HCT116 (cell line): ENCODE results near the gene TMEM178B. TPM values are rescaled to one million over a fixed set of nuclear protein-coding genes. Genes with fewer than 3 reads are reported as not detected.

Experiments
- ATAC-seq: fragments of 200-7000 bp; cut with Tn5 transposase; 2 replicates; pipeline ENCODE4 v1.9.1; 2020; ENCODE audit warnings: mild to moderate bottlenecking, moderate library complexity
- BruUV-seq: library from RNA; stranded (reverse); fragments of 400-500 nt; replicated peaks from 2 replicates; lab custom pipeline; 2021; lab: Mats Ljungman, UMichigan
- CTCF ChIA-PET: fragments of 300-600 bp; sonication (Branson Sonifier 250); formaldehyde crosslinking; loops from one replicate; lab custom pipeline; 2021; ENCODE audit warnings: antibody characterized with exemption; lab: Charles Lee
- POLR2A ChIA-PET: fragments of 300-600, 350-600 bp; sonication (Branson Sonifier 250); formaldehyde crosslinking; loops from one replicate; lab custom pipeline; 2021; ENCODE audit warnings: antibody characterized with exemption; lab: Charles Lee
- RAD21 ChIA-PET, 2 experiments: fragments of 300-600 bp; sonication (Branson Sonifier 250); formaldehyde crosslinking; loops; one replicate each; lab custom pipeline; 2023; ENCODE audit warnings: low total read pairs in 2 of 2; ENCODE audit not compliant: uncharacterized antibody in 2 of 2, unreplicated experiment in 2 of 2, low non-redundant PET in 1 of 2; lab: Charles Lee
- DNase-seq: peaks from one replicate; pipeline ENCODE4 v3.0.0-alpha.2; 2010; ENCODE audit warnings: low read depth, low spot score
- H2AFZ ChIP-seq: fragments of 200-600 bp; shearing (Covaris generic), sonication (generic); 2 replicates; pipeline ENCODE4 v1.6.1; 2017; ENCODE audit warnings: low read depth, mixed run types, mixed read lengths, antibody characterized with exemption, low read length; ENCODE audit not compliant: poor library complexity, severe bottlenecking
- H3K27ac ChIP-seq: 2 replicates; pipeline ENCODE4 v1.5.1; 2012; ENCODE audit warnings: low read depth, low read length
- H3K27me3 ChIP-seq: fragments of 200-600 bp; sonication (generic); 2 replicates; pipeline ENCODE4 v1.6.1; 2016; ENCODE audit warnings: mixed run types, low read length, mixed read lengths; ENCODE audit not compliant: insufficient read depth
- H3K36me3 ChIP-seq, 2 experiments: fragments of 200-500 bp in 1 of 2; fragments of 200-600 bp in 1 of 2; sonication (Bioruptor generic) in 1 of 2; sonication (generic) in 1 of 2; 2 replicates each; pipeline versions ENCODE4 v1.5.1 to v1.6.1; 2014 to 2016; ENCODE audit warnings: low read length in 2 of 2, inconsistent platforms in 1 of 2, mixed read lengths in 1 of 2, mixed run types in 1 of 2; ENCODE audit not compliant: insufficient read depth in 2 of 2, control insufficient read depth in 1 of 2
- H3K4me1 ChIP-seq, 2 experiments: fragments of 200-600 bp in 1 of 2; sonication (generic) in 1 of 2; 2 replicates each; pipeline versions ENCODE4 v1.5.1 to v1.6.1; 2012 to 2017; ENCODE audit warnings: low read length in 2 of 2, inconsistent platforms in 1 of 2, mild to moderate bottlenecking in 1 of 2, mixed read lengths in 1 of 2, mixed run types in 1 of 2, moderate library complexity in 1 of 2; ENCODE audit not compliant: insufficient read depth in 2 of 2, control insufficient read depth in 1 of 2
- H3K4me2 ChIP-seq: fragments of 200-600 bp; sonication (generic); 2 replicates; pipeline ENCODE4 v1.6.1; 2017; ENCODE audit warnings: mixed run types, low read length, mixed read lengths
- H3K4me3 ChIP-seq, 2 experiments: fragments of 200-600 bp in 1 of 2; sonication (generic) in 1 of 2; replicated peaks in 1 of 2; 2 replicates each; pipeline ENCODE4 v1.5.1; 2011 to 2016; ENCODE audit warnings: low read length in 2 of 2, control low read depth in 1 of 2, low read depth in 1 of 2, mild to moderate bottlenecking in 1 of 2, mixed read lengths in 1 of 2, mixed run types in 1 of 2
- H3K79me2 ChIP-seq: fragments of 200-600 bp; sonication (generic); 2 replicates; pipeline ENCODE4 v1.6.1; 2017; ENCODE audit warnings: mild to moderate bottlenecking, mixed run types, low read length, moderate library complexity, mixed read lengths; ENCODE audit not compliant: insufficient read depth
- H3K9ac ChIP-seq: fragments of 200-600 bp; sonication (generic); 2 replicates; pipeline ENCODE4 v1.6.1; 2016; ENCODE audit warnings: low read length, mixed read lengths
- H3K9me2 ChIP-seq: fragments of 200-600 bp; sonication (generic), shearing (Covaris generic); 2 replicates; pipeline ENCODE4 v1.6.1; 2017; ENCODE audit warnings: mixed run types, mild to moderate bottlenecking, moderate library complexity; ENCODE audit not compliant: insufficient read depth
- H3K9me3 ChIP-seq, 2 experiments: fragments of 200-500 bp in 1 of 2; fragments of 200-600 bp in 1 of 2; sonication (Bioruptor generic) in 1 of 2; sonication (generic) in 1 of 2; 2 replicates each; pipeline ENCODE4 v1.6.1; 2014 to 2017; ENCODE audit warnings: low read length in 2 of 2, mixed read lengths in 2 of 2, inconsistent platforms in 1 of 2, low read depth in 1 of 2, mild to moderate bottlenecking in 1 of 2, mixed run types in 1 of 2, moderate library complexity in 1 of 2; ENCODE audit not compliant: control insufficient read depth in 1 of 2, insufficient read depth in 1 of 2
- H4K20me1 ChIP-seq: fragments of 200-600 bp; sonication (generic), shearing (Covaris generic); 2 replicates; pipeline ENCODE4 v1.6.1; 2017; ENCODE audit warnings: mixed run types, mild to moderate bottlenecking, moderate library complexity; ENCODE audit not compliant: insufficient read depth
- ATF3 ChIP-seq: IDR thresholded peaks from 2 replicates; pipeline ENCODE4 v1.6.1; 2012
- CEBPB ChIP-seq: IDR thresholded peaks from 2 replicates; pipeline ENCODE4 v1.6.1; 2012; ENCODE audit warnings: low read depth
- CTCF ChIP-seq, 3 experiments: fragments of 200-600 bp in 1 of 3; sonication (generic) in 1 of 3; IDR thresholded peaks in 2 of 3; conservative IDR thresholded peaks in 1 of 3; 2 replicates each; pipeline ENCODE4 v1.5.1; 2012 to 2017; ENCODE audit warnings: low read depth in 2 of 3, low read length in 2 of 3, antibody characterized with exemption in 1 of 3, borderline replicate concordance in 1 of 3, control low read depth in 1 of 3, mild to moderate bottlenecking in 1 of 3, mixed read lengths in 1 of 3, mixed run types in 1 of 3, moderate library complexity in 1 of 3; ENCODE audit not compliant: insufficient read depth in 1 of 3
- EZH2 ChIP-seq: fragments of 200-600 bp; sonication (generic); IDR thresholded peaks from 2 replicates; pipeline ENCODE4 v1.6.1; 2017; ENCODE audit warnings: antibody characterized with exemption, mixed run types
- EZH2phosphoT487 ChIP-seq: fragments of 200-600 bp; IDR thresholded peaks from 2 replicates; pipeline ENCODE4 v1.6.1; 2018; ENCODE audit warnings: antibody characterized with exemption, borderline replicate concordance
- JUND ChIP-seq: IDR thresholded peaks from 2 replicates; pipeline ENCODE4 v1.6.1; 2012
- SP1 ChIP-seq: IDR thresholded peaks from 2 replicates; pipeline ENCODE4 v1.6.1; 2012; ENCODE audit warnings: low read depth
- TCF7L2 ChIP-seq: IDR thresholded peaks from 2 replicates; pipeline ENCODE4 v1.7.0; 2011; ENCODE audit warnings: borderline replicate concordance, inconsistent platforms; ENCODE audit not compliant: insufficient read depth, insufficient read length; ENCODE audit errors: extremely low read depth
- ZNF274 ChIP-seq: fragments of 200-500 bp; sonication (Bioruptor generic); IDR thresholded peaks from 2 replicates; pipeline ENCODE4 v1.6.1; 2014; ENCODE audit warnings: mild to moderate bottlenecking, low read depth, low read length, inconsistent platforms
- intact Hi-C: fragments of 100-400 bp; cut with micrococcal nuclease; formaldehyde crosslinking; loops from 2 replicates; pipeline ENCODE4 v1.10.0; 2022
- total RNA-seq: library from RNA; stranded (reverse); gene quantifications from one replicate; pipeline ENCODE4 v1.2.1, GENCODE V29; 2021; ENCODE audit not compliant: unreplicated experiment
- TF ChIP-seq, protein P1 (sequence below): IDR thresholded peaks from 2 replicates; pipeline ENCODE4 v1.6.1; 2012; ENCODE audit warnings: low read depth

The TMEM178B gene
- total RNA-seq, 1 experiment from 2014 or later, result 0.02 TPM

GRCh38 chr7:141511316-141511675, 437.4 kb downstream of the TMEM178B start:
- Histone ChIP-seq H3K9ac (no peak overlapping the region), H3K4me2 (no peak overlapping the region)
- BruUV-seq, result no TSS peak

More at GRCh38 chr7:141511316-141511675, 437.4 kb downstream of the TMEM178B start:
- intact Hi-C loops, result no loop called here
- RAD21 ChIA-PET, result no interaction called here
- Histone ChIP-seq H3K27me3 (peaks cover 22% of the 10 kb centered on the region; the same call in 1 of the 2 replicates), H3K27ac (no peak overlapping the region), H4K20me1 (no peaks in the 10 kb centered on the region), H3K9me2 (no peaks in the 10 kb centered on the region), H3K9me3 (no peaks in the 10 kb centered on the region), H3K4me1 (no peaks in the 10 kb centered on the region), H3K79me2 (no peaks in the 10 kb centered on the region), H2AFZ (no peak overlapping the region), H3K4me3 (no peak overlapping the region), H3K36me3 (no peaks in the 10 kb centered on the region)
- ATAC-seq, result no peak
- TF ChIP-seq ATF3 (no peak), EZH2 (no peak), ZNF274 (no peak), EZH2phosphoT487 (no peak), SP1 (no peak), CEBPB (no peak), CTCF (IDR thresholded peaks at IDR 0.05 in 2 of 3, conservative IDR thresholded peaks at IDR 0.05 in 1 of 3; ENCODE audit: borderline replicate concordance in 1 of 3, insufficient read depth in 1 of 3, low read depth in 2 of 3, low read length in 2 of 3) (no peak), JUND (no peak), TCF7L2 (no peak)
- TF ChIP-seq, protein P1, sequence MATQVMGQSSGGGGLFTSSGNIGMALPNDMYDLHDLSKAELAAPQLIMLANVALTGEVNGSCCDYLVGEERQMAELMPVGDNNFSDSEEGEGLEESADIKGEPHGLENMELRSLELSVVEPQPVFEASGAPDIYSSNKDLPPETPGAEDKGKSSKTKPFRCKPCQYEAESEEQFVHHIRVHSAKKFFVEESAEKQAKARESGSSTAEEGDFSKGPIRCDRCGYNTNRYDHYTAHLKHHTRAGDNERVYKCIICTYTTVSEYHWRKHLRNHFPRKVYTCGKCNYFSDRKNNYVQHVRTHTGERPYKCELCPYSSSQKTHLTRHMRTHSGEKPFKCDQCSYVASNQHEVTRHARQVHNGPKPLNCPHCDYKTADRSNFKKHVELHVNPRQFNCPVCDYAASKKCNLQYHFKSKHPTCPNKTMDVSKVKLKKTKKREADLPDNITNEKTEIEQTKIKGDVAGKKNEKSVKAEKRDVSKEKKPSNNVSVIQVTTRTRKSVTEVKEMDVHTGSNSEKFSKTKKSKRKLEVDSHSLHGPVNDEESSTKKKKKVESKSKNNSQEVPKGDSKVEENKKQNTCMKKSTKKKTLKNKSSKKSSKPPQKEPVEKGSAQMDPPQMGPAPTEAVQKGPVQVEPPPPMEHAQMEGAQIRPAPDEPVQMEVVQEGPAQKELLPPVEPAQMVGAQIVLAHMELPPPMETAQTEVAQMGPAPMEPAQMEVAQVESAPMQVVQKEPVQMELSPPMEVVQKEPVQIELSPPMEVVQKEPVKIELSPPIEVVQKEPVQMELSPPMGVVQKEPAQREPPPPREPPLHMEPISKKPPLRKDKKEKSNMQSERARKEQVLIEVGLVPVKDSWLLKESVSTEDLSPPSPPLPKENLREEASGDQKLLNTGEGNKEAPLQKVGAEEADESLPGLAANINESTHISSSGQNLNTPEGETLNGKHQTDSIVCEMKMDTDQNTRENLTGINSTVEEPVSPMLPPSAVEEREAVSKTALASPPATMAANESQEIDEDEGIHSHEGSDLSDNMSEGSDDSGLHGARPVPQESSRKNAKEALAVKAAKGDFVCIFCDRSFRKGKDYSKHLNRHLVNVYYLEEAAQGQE, result no peak
- POLR2A ChIA-PET, result no interaction called here
- CTCF ChIA-PET, result no interaction called here
- DNase-seq, result no peak
